Stomach (tissue), 4 donors: ENCODE data around the gene SRGAP2C.
"Not testable (repeated sequence)": the region's sequence is repeated elsewhere in the genome, so short reads cannot be mapped to it uniquely, and the experiment has no call there.

Source experiments
- EP300 ChIP-seq: sonication (generic); formaldehyde crosslinking; IDR thresholded peaks from one replicate; pipeline ENCODE4 v1.6.1; 2017; ENCODE audit warnings: antibody characterized with exemption
- POLR2A ChIP-seq, 4 donors: fragments of 450-650 bp; IDR thresholded peaks; one replicate each; pipeline ENCODE4 v1.6.1; 2016; ENCODE audit warnings: antibody characterized with exemption in 4 of 4, control low read depth in 2 of 4, mild to moderate bottlenecking in 1 of 4, moderate library complexity in 1 of 4
- POLR2AphosphoS5 ChIP-seq, 3 donors: sonication (generic); formaldehyde crosslinking; IDR thresholded peaks; one replicate each; pipeline ENCODE4 v1.6.1; 2016; ENCODE audit warnings: antibody characterized with exemption in 3 of 3
- TF ChIP-seq, protein P1 (sequence below), 7 experiments: fragments of 450-650 bp in 4 of 7; fragments of 200-600 bp in 3 of 7; sonication (generic) in 3 of 7; IDR thresholded peaks; one replicate each; pipeline ENCODE4 v1.5.1; 2016 to 2019; ENCODE audit warnings: antibody characterized with exemption in 7 of 7, control low read depth in 2 of 7, mild to moderate bottlenecking in 1 of 7

DNA sequence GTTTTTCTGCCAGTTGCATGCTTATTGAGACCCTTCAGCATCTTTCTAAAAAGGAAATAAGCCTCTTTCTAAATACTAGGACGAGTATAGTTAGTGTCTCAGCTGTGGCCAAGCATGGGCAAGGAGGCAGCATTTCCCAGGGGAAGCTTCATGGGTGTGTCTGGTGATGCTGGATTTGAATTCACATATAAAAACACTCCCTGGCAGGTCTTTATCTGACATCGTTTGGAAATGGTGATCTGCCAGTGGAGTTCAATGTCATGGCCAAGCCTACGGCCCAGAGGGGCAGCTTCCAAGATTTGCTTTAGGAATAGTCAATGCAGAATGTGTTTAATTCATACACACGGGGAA, 94.7 kb downstream of the SRGAP2C start:
- TF ChIP-seq EP300; POLR2AphosphoS5 (IDR thresholded peaks at IDR 0.05); POLR2A (IDR thresholded peaks at IDR 0.05): not testable (repeated sequence)
- TF ChIP-seq, protein P1, sequence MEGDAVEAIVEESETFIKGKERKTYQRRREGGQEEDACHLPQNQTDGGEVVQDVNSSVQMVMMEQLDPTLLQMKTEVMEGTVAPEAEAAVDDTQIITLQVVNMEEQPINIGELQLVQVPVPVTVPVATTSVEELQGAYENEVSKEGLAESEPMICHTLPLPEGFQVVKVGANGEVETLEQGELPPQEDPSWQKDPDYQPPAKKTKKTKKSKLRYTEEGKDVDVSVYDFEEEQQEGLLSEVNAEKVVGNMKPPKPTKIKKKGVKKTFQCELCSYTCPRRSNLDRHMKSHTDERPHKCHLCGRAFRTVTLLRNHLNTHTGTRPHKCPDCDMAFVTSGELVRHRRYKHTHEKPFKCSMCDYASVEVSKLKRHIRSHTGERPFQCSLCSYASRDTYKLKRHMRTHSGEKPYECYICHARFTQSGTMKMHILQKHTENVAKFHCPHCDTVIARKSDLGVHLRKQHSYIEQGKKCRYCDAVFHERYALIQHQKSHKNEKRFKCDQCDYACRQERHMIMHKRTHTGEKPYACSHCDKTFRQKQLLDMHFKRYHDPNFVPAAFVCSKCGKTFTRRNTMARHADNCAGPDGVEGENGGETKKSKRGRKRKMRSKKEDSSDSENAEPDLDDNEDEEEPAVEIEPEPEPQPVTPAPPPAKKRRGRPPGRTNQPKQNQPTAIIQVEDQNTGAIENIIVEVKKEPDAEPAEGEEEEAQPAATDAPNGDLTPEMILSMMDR (IDR thresholded peaks at IDR 0.05): not testable (repeated sequence)
